ENCODE measurements around the gene WWP2.
"Not testable (repeated sequence)": the region's sequence is repeated elsewhere in the genome, so short reads cannot be mapped to it uniquely, and the experiment has no call there.

The WWP2 gene

DNA sequence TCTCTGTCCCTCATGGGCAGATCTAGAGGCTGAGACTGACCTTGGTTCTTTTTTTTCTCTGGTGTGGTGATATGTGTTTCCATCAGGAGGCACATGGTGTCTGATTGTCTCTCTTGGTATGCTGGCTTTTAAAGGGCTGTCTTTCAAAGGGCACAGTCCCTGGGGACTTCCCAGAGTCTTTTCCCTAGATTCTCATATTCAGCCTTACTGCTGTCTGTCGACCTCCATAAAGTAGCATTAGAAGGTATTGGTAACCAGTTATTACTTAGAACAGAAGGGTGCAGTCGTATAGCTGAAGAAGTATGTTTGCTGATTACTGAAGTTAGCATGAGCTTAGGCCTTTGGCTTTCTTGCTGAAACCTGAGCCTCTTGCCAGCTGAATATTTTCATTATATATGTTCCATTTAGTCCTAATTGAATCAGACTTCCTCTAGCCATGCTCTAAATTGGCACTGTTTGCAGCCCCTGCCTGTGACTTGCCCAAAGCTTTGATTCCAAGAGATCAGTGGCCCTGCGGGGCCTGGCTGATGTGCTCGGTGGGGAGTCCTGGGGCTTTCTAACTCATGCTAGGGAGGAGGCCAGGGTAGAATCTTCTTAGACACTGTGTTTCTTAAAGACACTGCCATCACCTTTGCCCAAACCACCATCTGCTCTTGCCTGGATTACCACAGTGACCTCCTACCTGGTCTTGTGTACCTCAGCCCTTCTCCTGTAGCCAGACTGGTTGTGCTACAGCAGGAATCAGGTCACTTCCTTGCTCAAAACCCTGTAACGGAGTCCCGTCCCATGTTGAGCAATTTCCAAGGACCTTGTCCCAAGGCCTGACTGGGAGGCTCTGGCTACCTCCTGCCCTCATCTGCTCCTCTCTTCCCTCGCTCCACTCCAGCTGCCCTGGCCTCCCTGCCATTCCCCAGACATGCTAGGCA, 71.5 kb downstream of the WWP2 start:
- DNase-seq: no peak

GRCh38 chr16:69834807-69835466, 72.8 kb downstream of the WWP2 start:
- no peak for DNase-seq

- no peak for DNase-seq
These were observed 74.1 kb downstream of the WWP2 start for GRCh38 chr16:69836257-69836656.

DNA sequence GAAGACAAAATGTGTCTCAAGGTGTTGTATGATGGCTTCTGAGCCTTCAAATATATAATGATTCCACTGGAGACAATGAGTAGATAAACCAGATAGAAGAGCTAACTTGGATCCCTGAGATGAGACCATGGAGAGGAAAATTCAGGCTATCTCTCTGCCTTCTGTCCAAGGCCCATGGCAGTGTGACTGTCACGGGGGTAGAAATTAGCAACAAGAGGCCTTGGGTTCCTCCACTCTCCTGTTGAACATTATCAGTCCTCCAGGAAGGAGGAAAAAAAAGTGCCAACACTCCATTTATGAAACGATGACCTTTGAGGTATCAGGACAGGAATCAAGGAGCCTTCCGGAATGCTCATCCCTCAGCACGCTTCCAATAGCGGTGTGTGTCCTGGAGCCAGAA, 75.2 kb downstream of the WWP2 start:
- no peak for DNase-seq

DNA sequence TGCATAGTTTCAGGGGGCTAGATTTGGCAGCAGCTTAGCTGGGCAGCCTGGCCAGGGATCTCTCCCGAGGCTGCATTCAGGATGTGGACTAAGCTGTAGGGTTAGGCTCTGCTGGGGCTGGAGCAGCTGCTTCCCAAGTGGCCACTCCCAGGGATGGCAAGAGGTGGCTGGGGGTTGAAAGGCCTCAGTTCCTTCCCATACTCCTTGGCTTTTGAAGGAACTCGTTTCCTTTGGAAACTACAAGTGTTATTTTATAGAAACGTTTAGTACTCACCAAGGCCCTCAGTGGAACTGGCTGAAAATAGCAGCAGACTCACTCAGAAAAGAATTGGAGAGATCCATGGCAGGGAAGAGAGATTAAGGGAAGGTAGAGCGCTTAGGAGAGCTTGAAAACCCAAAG, 76.4 kb downstream of the WWP2 start:
- DNase-seq: no peak

DNA sequence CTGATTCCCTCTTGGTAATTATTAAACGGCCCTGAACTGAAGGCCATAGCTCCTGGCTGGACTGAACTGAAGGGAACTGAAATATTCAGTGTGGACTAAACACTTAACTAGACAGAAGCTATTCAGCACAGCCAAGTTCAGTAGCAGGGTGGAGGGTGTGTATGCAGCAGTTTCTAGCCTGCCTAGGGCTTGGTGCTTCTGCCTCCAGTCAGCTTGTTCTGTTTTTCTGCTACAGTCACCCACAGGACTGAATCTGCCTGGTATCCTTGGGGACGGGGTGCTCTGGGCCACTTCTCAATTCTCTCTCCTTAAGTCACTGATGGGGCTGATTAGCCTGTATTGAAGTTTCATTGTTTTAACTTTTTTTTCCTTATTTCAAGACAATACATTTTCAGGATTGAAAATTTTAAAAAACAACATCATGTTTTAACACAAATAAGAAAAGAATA, 77.1 kb downstream of the WWP2 start:
- no peak for DNase-seq

DNA sequence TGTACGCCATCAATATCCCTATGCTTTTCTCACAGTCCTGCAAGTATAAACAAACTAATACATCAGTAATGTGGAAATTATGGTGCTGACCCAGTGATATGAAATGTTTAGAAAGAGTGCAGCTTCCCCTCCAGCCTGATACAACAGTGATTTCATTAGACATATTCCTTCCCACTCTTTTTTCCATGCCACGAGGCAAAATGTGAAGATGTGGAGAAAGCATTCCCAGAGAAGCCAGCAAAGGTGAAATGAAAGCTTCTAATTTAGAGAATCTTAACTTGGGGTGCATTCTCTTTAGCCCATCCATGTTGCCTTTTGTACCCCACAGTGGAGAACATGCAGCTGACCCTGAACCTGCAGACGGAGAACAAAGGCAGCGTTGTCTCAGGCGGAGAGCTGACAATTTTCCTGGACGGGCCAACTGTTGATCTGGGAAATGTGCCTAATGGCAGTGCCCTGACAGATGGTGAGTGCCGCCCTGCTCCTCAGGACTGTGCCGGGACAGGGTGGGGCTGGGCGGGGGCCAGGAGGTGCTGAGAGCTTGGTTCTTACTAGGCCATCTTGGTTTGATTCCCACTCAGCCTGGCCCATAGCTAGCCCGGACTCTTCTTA, 77.8 kb downstream of the WWP2 start:
- DNase-seq: no peak

DNA sequence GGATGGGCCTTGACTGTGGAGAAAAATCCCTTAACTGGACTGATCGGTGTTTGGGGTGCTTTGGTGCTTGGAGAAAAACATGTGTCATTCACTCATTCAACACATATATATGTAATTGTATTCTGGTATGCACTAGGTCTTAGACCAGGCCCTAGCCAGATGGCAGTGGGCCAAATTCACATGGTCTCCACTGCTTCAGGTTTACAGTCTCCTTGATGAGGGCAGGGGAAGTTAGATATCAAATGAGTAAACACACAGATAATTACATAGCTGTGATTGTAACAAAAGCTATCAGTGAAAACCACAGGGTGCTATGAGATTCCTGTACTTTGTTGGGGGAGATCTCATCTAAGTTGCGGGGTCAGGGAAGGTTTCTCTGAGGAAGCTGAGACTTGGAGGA, 78.8 kb downstream of the WWP2 start:
- DNase-seq: no peak

- DNase-seq: no peak
These were observed 82.3 kb downstream of the WWP2 start for GRCh38 chr16:69844441-69844840.

DNA sequence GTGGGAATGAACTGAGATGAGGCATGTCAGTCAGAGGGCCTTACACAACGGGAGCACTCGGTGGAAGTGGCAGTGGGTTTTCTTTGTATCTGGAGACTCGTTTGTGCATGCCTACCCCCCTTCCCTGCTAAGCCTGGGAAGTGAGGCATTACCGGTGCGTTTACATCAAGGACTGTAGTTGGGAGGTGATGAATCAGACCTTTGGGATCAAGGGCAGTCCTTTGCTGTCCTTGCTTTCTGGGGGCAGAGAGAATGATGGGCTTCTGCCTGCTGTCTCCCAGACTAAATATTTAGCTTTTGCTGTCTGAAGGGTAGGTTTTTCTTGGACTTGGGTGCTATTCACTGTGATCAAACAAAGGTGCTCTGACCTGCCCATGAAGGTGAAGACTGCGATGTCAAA, 83.0 kb downstream of the WWP2 start:
- no peak for DNase-seq

GRCh38 chr16:69847643-69848042, 85.5 kb downstream of the WWP2 start:
- DNase-seq: no peak

DNA sequence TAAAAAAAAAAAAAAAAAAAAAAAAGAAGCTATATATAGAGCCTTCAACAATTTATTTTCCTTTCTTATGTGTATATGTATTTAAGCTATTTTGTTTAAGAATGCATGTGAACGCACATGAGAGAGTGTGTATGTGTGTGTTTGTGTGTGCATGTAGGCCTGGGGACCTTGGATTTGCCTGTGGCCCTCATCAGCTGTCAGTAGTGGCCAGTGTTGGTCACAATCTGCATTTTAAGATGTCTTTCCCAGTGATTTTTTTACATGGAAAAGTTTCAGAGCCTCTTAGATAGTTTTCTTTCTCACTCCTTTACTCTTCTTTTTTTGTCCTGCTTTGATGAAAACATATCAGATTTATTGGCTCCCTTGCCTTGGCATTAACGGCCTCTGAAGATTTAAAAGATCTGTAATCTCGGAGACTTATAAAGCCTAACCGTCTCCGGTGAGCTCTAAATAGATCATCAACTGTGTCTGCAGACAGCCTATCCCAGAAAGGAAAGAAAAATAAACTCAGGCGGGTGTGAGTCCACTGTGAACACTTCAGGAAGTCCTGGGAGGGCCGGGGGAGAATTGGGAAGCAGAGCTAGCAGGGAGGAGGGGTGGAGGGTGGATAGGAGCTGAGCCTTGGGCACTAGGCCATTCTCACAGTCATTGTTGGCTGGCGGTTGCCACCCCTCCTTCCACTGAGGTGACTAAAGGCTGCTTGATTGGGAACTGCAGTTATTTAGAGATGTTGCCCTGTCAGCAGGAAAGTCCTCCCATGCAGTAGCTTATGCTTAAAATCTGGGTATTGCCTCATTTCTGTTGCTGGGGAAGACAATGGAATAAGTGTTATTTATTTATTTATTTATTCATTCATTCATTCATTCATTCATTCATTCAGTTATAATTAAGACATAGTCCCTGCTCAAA, 86.8 kb downstream of the WWP2 start:
- DNase-seq: no peak

- DNase-seq: no peak
These were observed 89.5 kb downstream of the WWP2 start for GRCh38 chr16:69851491-69852240.

DNA sequence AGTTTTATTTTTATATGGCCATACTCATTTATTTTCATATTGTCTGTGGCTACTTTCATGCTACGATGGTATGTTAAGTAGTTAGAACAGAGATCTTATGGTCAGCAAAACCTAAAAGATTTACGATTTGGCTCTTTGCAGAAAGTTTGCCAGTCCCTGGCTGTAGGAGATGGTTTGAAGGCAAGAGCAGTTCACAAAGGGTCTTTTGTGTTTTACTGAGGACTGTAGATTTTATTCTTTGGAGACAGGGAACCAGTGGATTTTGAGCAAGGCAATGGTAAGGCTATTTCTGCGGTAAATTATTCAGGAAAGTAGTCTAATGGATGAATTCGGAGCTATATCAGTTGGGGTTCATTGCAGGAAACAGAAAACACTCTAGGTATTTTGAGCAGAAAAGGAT, 90.7 kb downstream of the WWP2 start:
- DNase-seq: no peak

GRCh38 chr16:69853481-69853880, 91.3 kb downstream of the WWP2 start:
- no peak for DNase-seq

GRCh38 chr16:69854776-69855175, 92.6 kb downstream of the WWP2 start:
- DNase-seq: not testable (repeated sequence)

DNA sequence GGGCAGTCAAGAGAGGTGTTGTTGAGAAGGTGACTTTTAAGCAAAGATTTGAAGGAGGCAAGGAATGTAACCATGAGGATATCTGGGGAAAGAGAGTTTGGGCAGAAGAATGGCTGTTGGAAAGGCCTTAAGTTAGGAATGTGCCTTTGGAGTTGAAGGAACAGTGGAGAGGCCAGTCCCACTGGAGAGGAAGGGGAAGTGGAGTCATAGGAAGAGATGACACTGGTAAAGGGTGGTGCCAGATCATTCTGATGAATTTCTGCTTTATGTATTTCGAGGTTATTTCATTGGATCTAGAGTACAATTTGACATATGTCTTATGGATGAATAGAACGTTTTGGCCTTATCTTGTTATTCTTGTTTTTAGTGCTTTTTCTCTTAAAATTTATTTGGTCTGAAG, 93.5 kb downstream of the WWP2 start:
- no peak for DNase-seq

DNA sequence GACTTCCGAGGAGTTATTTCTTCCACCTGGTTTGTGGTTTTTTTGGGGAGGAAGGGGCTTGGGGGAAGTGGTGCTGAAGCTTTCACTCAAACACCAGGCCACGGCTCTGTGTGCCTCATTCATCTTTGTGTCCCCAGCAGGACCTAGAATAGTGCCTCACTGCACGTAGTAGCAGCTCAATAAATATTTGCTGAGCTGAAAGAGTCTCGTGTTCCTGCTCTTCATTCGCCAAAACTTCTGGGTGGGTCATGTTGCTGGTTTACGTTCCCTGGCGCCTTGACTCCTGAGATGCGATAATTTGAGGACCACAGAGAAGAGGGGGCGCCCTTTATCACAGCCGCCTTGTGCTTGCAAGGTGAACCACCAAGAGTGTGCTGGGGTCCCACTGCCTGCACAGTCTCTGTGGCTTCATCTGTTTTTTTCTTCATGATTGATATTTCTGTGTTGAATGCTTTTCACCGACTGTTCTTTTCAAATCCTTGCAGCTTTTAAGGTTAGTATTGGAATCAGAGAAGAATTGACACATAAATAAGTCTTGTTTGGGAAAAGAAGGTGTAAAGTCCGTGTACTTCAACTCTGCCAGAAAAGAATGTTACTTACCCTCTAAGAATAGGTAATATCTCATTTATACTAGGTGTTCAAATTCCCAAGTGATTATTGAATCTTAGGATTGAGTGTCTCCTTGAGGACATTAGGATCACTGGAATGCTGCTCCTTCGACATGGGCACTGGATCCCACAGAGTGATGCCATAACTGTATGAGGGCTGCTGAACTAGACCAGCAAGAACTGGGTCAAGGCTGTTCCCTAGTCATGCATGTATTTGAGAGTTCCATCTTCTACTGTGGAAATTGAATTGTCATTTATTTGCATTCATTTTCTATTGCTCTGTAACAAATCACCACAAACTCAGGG, 96.3 kb downstream of the WWP2 start:
- DNase-seq: no peak

- no peak for DNase-seq
These were observed 97.2 kb downstream of the WWP2 start for GRCh38 chr16:69859105-69859989.

Measured in activated naive CD4-positive, alpha-beta T cell treated with anti-CD3 and anti-CD28 coated beads, Interleukin-2, amount 50 U/mL, for 16 hours (primary cell).